ENCODE data around the gene EYA4.

The EYA4 gene

GRCh38 chr6:133205304-133205703 is 35.9 kb upstream of the EYA4 start:
- no peak for TF ChIP-seq CTCF (IDR thresholded peaks at IDR 0.05; ENCODE audit: low read depth, low read length, missing control alignments)
- no peak for DNase-seq (ENCODE audit: extremely low read depth, low read depth)
- H3K4me3 ChIP-seq (replicated peaks; ENCODE audit: low read depth, low read length), result no peak overlapping the region

GRCh38 chr6:133206942-133207341 is 34.2 kb upstream of the EYA4 start:
- H3K4me3 ChIP-seq (replicated peaks; ENCODE audit: low read depth, low read length), result no peak overlapping the region
- no peak for DNase-seq (ENCODE audit: extremely low read depth, low read depth)
- no peak for TF ChIP-seq CTCF (IDR thresholded peaks at IDR 0.05; ENCODE audit: low read depth, low read length, missing control alignments)

GRCh38 chr6:133207754-133208153 is 33.4 kb upstream of the EYA4 start:
- no peak overlapping the region for H3K4me3 ChIP-seq (replicated peaks; ENCODE audit: low read depth, low read length)
- no peak for DNase-seq (ENCODE audit: extremely low read depth, low read depth)
- no peak for TF ChIP-seq CTCF (IDR thresholded peaks at IDR 0.05; ENCODE audit: low read depth, low read length, missing control alignments)

GRCh38 chr6:133208183-133208755 is 32.9 kb upstream of the EYA4 start:
- no peak for TF ChIP-seq CTCF (IDR thresholded peaks at IDR 0.05; ENCODE audit: low read depth, low read length, missing control alignments)
- DNase-seq (ENCODE audit: extremely low read depth, low read depth), result no peak
- H3K4me3 ChIP-seq (replicated peaks; ENCODE audit: low read depth, low read length), result no peak overlapping the region

- no peak for TF ChIP-seq CTCF (IDR thresholded peaks at IDR 0.05; ENCODE audit: low read depth, low read length, missing control alignments)
- DNase-seq (ENCODE audit: extremely low read depth, low read depth), result no peak
- no peak overlapping the region for H3K4me3 ChIP-seq (replicated peaks; ENCODE audit: low read depth, low read length)
Observed at GRCh38 chr6:133214267-133214666, 26.9 kb upstream of the EYA4 start.

GRCh38 chr6:133218852-133219251 is 22.3 kb upstream of the EYA4 start:
- no peak for DNase-seq (ENCODE audit: extremely low read depth, low read depth)
- H3K4me3 ChIP-seq (replicated peaks; ENCODE audit: low read depth, low read length), result no peak overlapping the region
- TF ChIP-seq CTCF (IDR thresholded peaks at IDR 0.05; ENCODE audit: low read depth, low read length, missing control alignments), result no peak

GRCh38 chr6:133223452-133224029 is 17.6 kb upstream of the EYA4 start:
- no peak overlapping the region for H3K4me3 ChIP-seq (replicated peaks; ENCODE audit: low read depth, low read length)
- no peak for DNase-seq (ENCODE audit: extremely low read depth, low read depth)
- no peak for TF ChIP-seq CTCF (IDR thresholded peaks at IDR 0.05; ENCODE audit: low read depth, low read length, missing control alignments)

Measured in HFF-Myc (cell line).